Right atrium auricular region (tissue), 2 donors: ENCODE results near the gene OPN5. TPM values are rescaled to one million over a fixed set of nuclear protein-coding genes. Genes with fewer than 3 reads are reported as not detected.

Experiments
- DNase-seq: peaks from one replicate; pipeline ENCODE4 v3.0.0-alpha.2; 2019; ENCODE audit warnings: low spot score
- H3K27ac ChIP-seq, 2 donors: fragments of 200-600 bp; sonication (generic); 1 replicate in 1 of 2; 2 replicates in 1 of 2; pipeline ENCODE4 v1.5.1; 2016 to 2019
- H3K27me3 ChIP-seq, 2 donors: fragments of 200-600 bp; sonication (generic); one replicate each; pipeline versions ENCODE4 v1.5.1 to v1.6.0; 2017 to 2019
- H3K36me3 ChIP-seq: fragments of 200-600 bp; sonication (generic); one replicate; pipeline ENCODE4 v1.5.1; 2016
- H3K4me1 ChIP-seq, 2 donors: fragments of 200-600 bp; sonication (generic); one replicate each; pipeline versions ENCODE4 v1.5.1 to v1.6.0; 2017 to 2019
- H3K4me3 ChIP-seq, 2 donors: fragments of 200-600 bp; sonication (generic); 1 replicate in 1 of 2; 2 replicates in 1 of 2; pipeline ENCODE4 v1.5.1; 2017 to 2019; ENCODE audit warnings: mild to moderate bottlenecking in 1 of 2, moderate library complexity in 1 of 2
- H3K9me3 ChIP-seq, 2 donors: fragments of 200-600 bp; sonication (generic); one replicate each; pipeline ENCODE4 v1.5.1; 2019
- total RNA-seq, 2 donors: library from RNA; depleted of rRNA; stranded (reverse); fragments of >200 nt; gene quantifications; one replicate each; pipeline ENCODE4 v1.1.0, GENCODE V29; 2016
- TF ChIP-seq, protein P1 (sequence below), 2 donors: fragments of 200-600 bp; sonication (generic); IDR thresholded peaks; one replicate each; pipeline ENCODE4 v1.5.1; 2019; ENCODE audit warnings: antibody characterized with exemption in 2 of 2

The OPN5 gene
- total RNA-seq, 2 donors from 2014 or later = not detected

DNA sequence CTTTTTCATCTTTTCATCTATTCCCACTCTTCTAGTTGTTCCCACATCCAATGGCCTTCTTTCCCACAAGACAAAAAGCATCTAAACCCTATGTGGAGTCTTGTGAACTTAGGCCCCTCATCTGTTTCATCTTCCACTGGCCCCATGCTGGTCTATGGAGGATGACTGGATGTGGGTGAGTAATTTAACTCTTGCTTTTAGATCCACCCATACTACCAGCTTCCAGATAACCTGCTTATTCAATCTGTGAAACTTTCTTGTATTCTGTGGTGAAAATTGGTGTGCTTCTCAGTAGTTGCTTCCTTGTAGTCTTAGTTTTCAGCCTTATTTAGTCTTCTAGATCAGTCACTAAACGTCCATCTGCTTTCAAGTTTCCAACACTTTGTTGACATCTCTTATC is 64.9 kb downstream of the OPN5 start:
- no peak for DNase-seq
- Histone ChIP-seq H3K9me3 (peaks cover 0 to 8% of the 10 kb centered on the region in 2 donors), H3K4me3 (no peak overlapping the region), H3K36me3 (no peaks in the 10 kb centered on the region), H3K27me3 (no peaks in the 10 kb centered on the region), H3K4me1 (no peaks in the 10 kb centered on the region), H3K27ac (no peak overlapping the region)
- TF ChIP-seq, protein P1, sequence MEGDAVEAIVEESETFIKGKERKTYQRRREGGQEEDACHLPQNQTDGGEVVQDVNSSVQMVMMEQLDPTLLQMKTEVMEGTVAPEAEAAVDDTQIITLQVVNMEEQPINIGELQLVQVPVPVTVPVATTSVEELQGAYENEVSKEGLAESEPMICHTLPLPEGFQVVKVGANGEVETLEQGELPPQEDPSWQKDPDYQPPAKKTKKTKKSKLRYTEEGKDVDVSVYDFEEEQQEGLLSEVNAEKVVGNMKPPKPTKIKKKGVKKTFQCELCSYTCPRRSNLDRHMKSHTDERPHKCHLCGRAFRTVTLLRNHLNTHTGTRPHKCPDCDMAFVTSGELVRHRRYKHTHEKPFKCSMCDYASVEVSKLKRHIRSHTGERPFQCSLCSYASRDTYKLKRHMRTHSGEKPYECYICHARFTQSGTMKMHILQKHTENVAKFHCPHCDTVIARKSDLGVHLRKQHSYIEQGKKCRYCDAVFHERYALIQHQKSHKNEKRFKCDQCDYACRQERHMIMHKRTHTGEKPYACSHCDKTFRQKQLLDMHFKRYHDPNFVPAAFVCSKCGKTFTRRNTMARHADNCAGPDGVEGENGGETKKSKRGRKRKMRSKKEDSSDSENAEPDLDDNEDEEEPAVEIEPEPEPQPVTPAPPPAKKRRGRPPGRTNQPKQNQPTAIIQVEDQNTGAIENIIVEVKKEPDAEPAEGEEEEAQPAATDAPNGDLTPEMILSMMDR (IDR thresholded peaks at IDR 0.05) = no peak

GRCh38 chr6:47851091-47851490 is 69.3 kb downstream of the OPN5 start:
- no peaks in the 10 kb centered on the region for H3K36me3 ChIP-seq
- H3K4me1 ChIP-seq = no peaks in the 10 kb centered on the region
- H3K27ac ChIP-seq = no peak overlapping the region
- H3K27me3 ChIP-seq = no peaks in the 10 kb centered on the region
- TF ChIP-seq, protein P1 (IDR thresholded peaks at IDR 0.05) = no peak
- no peak overlapping the region for H3K4me3 ChIP-seq
- no peaks in the 10 kb centered on the region for H3K9me3 ChIP-seq
- DNase-seq = no peak

- DNase-seq = no peak
- H3K4me3 ChIP-seq = no peak overlapping the region
- TF ChIP-seq, protein P1 (IDR thresholded peaks at IDR 0.05) = no peak
- no peaks in the 10 kb centered on the region for H3K9me3 ChIP-seq
- H3K27me3 ChIP-seq = no peaks in the 10 kb centered on the region
- H3K36me3 ChIP-seq = no peaks in the 10 kb centered on the region
- no peaks in the 10 kb centered on the region for H3K4me1 ChIP-seq
- no peak overlapping the region for H3K27ac ChIP-seq
These were observed 70.9 kb downstream of the OPN5 start for GRCh38 chr6:47852727-47853126.

DNA sequence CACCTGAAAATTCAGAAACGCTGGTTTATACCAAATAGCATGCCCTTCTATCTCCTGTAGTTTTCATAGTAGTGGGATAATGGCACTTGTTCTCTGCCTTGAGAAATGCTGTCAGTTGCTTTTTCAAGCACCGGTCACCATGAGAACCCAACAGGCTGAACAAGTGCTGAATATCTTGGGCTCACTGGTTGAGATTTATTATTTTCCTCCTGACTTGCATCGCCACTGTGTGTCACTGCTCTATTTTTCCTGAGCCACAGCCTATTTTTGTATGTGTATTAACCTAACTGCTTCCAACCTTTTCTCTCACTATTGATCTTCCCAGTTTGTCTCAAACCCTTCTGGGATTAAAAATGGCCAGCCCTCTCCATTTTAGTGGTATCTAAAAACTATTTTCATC is 71.9 kb downstream of the OPN5 start:
- no peaks in the 10 kb centered on the region for H3K27me3 ChIP-seq
- no peaks in the 10 kb centered on the region for H3K36me3 ChIP-seq
- TF ChIP-seq, protein P1 (IDR thresholded peaks at IDR 0.05) = no peak
- no peaks in the 10 kb centered on the region for H3K9me3 ChIP-seq
- DNase-seq = no peak
- no peak overlapping the region for H3K4me3 ChIP-seq
- H3K4me1 ChIP-seq = no peaks in the 10 kb centered on the region
- no peak overlapping the region for H3K27ac ChIP-seq

DNA sequence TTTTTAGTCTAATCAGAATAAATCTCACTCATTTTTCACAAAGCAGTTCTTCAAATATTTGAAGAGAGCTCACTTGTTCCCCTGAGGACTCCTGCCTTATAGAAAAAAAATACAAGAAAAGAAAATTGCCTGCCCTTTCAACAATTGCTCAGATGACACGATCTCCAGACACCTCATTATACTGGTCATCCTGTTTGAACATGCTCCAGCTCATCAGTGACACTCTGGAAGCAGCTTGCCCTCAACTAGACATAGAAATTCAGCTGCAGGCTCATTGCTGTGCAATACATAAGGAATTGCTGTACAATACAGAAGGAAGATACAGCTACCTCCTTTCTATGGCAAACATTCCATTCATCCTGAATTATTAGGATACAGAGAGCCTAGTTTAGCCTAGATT is 73.1 kb downstream of the OPN5 start:
- no peak for DNase-seq
- H3K36me3 ChIP-seq = no peaks in the 10 kb centered on the region
- TF ChIP-seq, protein P1 (IDR thresholded peaks at IDR 0.05) = no peak
- no peaks in the 10 kb centered on the region for H3K4me1 ChIP-seq
- H3K27ac ChIP-seq = no peak overlapping the region
- H3K27me3 ChIP-seq = no peaks in the 10 kb centered on the region
- H3K9me3 ChIP-seq = no peaks in the 10 kb centered on the region
- H3K4me3 ChIP-seq = no peak overlapping the region

GRCh38 chr6:47859175-47859574 is 77.3 kb downstream of the OPN5 start:
- no peaks in the 10 kb centered on the region for H3K9me3 ChIP-seq
- TF ChIP-seq, protein P1 (IDR thresholded peaks at IDR 0.05) = no peak

More at GRCh38 chr6:47859175-47859574, 77.3 kb downstream of the OPN5 start:
- H3K36me3 ChIP-seq = no peaks in the 10 kb centered on the region
- H3K4me3 ChIP-seq = no peak overlapping the region
- H3K27me3 ChIP-seq = no peaks in the 10 kb centered on the region
- DNase-seq = no peak
- H3K4me1 ChIP-seq = no peaks in the 10 kb centered on the region
- no peak overlapping the region for H3K27ac ChIP-seq
